Measurements from ENCODE around the gene PLXNC1. TPM values are rescaled to one million over a fixed set of nuclear protein-coding genes. Genes with fewer than 3 reads are reported as not detected.

The PLXNC1 gene
- polyA plus RNA-seq, 1 experiment = 2.2 TPM

GRCh38 chr12:94192506-94192905, 44.1 kb downstream of the PLXNC1 start:
- no peaks in the 10 kb centered on the region for H3K36me3 ChIP-seq (ENCODE audit: control insufficient read depth, insufficient read depth, low read length)
- no peak overlapping the region for H3K4me3 ChIP-seq (ENCODE audit: low read depth, low read length)
- TF ChIP-seq CTCF (IDR thresholded peaks at IDR 0.05; ENCODE audit: insufficient read depth, low read depth, low read length) = no peak
- CTCF ChIA-PET = interaction anchor here (1.0 kb wide), 1 partner anchor 18 kb away, joined by 3 read pairs; no protein-coding TSS in a partner anchor
- POLR2A ChIA-PET = no interaction called here
- DNase-seq (ENCODE audit: low read depth) = no peak
- H3K27me3 ChIP-seq (ENCODE audit: control insufficient read depth, insufficient read depth, low read length) = no peaks in the 10 kb centered on the region

DNA sequence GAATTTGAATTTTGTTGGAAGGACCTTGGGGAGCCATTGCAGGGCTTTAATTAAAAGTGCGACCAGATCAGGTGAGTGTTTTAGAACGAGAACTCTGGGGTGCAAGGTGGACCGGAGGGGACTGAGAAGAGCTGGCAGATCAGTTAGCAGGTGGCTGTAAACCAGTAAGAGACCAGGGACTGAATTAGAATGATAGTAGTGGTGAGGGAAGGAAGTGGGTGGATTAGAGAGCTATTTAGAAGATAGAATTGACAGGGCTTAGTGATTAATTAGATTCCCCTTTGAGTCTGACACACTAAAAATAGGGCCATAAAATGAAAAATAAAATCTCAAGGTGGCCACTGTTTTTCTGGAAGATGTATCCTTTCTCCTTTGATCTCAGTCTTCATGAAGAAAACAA, 44.8 kb downstream of the PLXNC1 start:
- no peak for TF ChIP-seq CTCF (IDR thresholded peaks at IDR 0.05; ENCODE audit: insufficient read depth, low read depth, low read length)
- no peak overlapping the region for H3K4me3 ChIP-seq (ENCODE audit: low read depth, low read length)
- H3K36me3 ChIP-seq (ENCODE audit: control insufficient read depth, insufficient read depth, low read length) = no peaks in the 10 kb centered on the region
- POLR2A ChIA-PET = no interaction called here
- no peak for DNase-seq (ENCODE audit: low read depth)
- CTCF ChIA-PET = interaction anchor here (1.0 kb wide), 1 partner anchor 17 kb away, joined by 3 read pairs; no protein-coding TSS in a partner anchor
- H3K27me3 ChIP-seq (ENCODE audit: control insufficient read depth, insufficient read depth, low read length) = no peaks in the 10 kb centered on the region

- POLR2A ChIA-PET = no interaction called here
- Histone ChIP-seq H3K36me3 (ENCODE audit: control insufficient read depth, insufficient read depth, low read length) (no peaks in the 10 kb centered on the region), H3K4me3 (ENCODE audit: low read depth, low read length) (no peak overlapping the region), H3K27me3 (ENCODE audit: control insufficient read depth, insufficient read depth, low read length) (no peaks in the 10 kb centered on the region)
- DNase-seq (ENCODE audit: low read depth) = no peak
- TF ChIP-seq CTCF (IDR thresholded peaks at IDR 0.05; ENCODE audit: insufficient read depth, low read depth, low read length) = 0 out of 2 replicates have a peak, but pooled peaks have one; percentile 4
- CTCF ChIA-PET = no interaction called here
Measured at GRCh38 chr12:94195483-94195882, 47.1 kb downstream of the PLXNC1 start.

DNA sequence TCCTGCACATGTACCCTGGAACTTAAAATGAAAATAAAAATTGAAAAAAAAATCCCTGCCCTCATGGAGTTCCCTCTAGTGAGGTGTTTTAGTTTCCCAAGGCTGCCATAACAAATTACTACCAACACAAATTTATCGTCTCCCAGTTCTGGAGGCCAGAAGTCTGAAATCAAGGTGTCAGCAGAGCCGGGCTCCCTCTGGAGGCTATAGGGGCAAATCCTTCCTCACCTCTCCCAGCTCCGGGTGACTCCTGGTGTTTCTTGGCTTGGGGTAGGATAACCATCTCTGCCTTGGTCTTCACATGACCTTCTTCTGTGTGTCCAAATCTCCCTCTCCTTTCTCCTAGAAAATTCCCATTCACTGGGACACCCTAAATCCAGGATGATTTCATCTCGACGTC, 50.1 kb downstream of the PLXNC1 start:
- no peak for DNase-seq (ENCODE audit: low read depth)
- no peaks in the 10 kb centered on the region for H3K36me3 ChIP-seq (ENCODE audit: control insufficient read depth, insufficient read depth, low read length)
- CTCF ChIA-PET = interaction anchor here (0.7 kb wide), 1 partner anchor 8 kb away, joined by 3 read pairs; no protein-coding TSS in a partner anchor

DNA sequence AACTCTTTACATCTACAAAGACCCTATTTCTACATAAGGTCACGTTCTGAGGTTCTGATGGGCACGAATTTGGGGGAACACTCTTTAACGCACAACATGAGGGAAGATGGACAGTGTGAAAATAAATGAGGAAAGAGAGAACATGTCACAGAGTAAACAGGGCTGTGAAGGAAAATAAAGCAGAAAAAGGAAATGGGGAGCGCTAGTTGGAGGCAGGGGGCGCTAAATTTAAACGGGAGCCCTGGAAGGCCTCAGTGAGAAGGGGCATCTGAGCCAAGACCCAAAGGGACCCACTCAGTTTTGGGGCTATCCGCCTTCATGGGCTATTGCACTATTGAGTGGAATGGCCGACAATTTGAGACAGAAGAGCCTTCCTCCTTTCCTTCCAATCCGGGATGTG, 50.5 kb downstream of the PLXNC1 start:
- DNase-seq (ENCODE audit: low read depth) = no peak
- Histone ChIP-seq H3K4me3 (ENCODE audit: low read depth, low read length) (no peak overlapping the region), H3K36me3 (ENCODE audit: control insufficient read depth, insufficient read depth, low read length) (no peaks in the 10 kb centered on the region), H3K27me3 (ENCODE audit: control insufficient read depth, insufficient read depth, low read length) (no peaks in the 10 kb centered on the region)
- POLR2A ChIA-PET = no interaction called here
- no peak for TF ChIP-seq CTCF (IDR thresholded peaks at IDR 0.05; ENCODE audit: insufficient read depth, low read depth, low read length)
- CTCF ChIA-PET = interaction anchor here (0.7 kb wide), 1 partner anchor 7 kb away, joined by 3 read pairs; no protein-coding TSS in a partner anchor

More for the DNA sequence above, 50.1 kb downstream of the PLXNC1 start:
- TF ChIP-seq CTCF (IDR thresholded peaks at IDR 0.05; ENCODE audit: insufficient read depth, low read depth, low read length) = no peak
- H3K4me3 ChIP-seq (ENCODE audit: low read depth, low read length) = no peak overlapping the region
- POLR2A ChIA-PET = no interaction called here
- no peaks in the 10 kb centered on the region for H3K27me3 ChIP-seq (ENCODE audit: control insufficient read depth, insufficient read depth, low read length)

Data from BJ (cell line).